ENCODE measurements around the gene RYR1.
A peak's percentile ranks its signal among the peaks of the same experiment; 100 is the strongest.
"Not testable (repeated sequence)": the region's sequence is repeated elsewhere in the genome, so short reads cannot be mapped to it uniquely, and the experiment has no call there.

Gene RYR1

GRCh38 chr19:38463365-38463764, 29.9 kb downstream of the RYR1 start:
- no peak for DNase-seq

DNA sequence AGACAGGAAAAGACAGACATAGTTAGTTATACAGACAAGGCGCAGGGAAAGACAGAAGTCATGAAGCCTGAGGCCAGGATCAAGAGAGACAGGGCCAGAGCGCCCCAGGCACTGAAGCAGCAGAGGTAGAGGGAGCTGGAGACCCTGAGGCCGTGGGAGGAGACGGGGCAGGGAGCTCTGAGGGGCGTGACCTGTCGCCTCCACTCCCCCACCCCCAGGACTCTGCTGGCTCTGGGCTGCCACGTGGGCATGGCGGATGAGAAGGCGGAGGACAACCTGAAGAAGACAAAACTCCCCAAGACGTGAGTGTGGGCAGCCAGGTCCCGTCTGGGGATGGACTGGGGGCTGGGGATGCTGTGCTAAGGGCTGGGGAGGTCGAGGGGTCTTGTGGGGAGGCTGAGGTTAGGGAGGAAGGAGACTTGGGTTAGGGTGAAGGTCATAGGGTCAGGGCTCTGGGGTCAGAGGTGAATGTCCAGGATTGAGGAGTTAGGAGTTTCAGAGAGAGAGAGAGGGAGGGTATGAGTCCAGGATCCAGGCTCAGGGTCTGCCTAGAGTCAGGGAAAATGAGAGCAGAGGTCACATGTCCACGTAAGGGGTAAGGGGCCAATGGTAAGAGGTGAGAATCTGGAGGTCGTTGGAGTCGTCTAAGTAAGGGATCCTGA, 31.1 kb downstream of the RYR1 start:
- DNase-seq: no peak

DNA sequence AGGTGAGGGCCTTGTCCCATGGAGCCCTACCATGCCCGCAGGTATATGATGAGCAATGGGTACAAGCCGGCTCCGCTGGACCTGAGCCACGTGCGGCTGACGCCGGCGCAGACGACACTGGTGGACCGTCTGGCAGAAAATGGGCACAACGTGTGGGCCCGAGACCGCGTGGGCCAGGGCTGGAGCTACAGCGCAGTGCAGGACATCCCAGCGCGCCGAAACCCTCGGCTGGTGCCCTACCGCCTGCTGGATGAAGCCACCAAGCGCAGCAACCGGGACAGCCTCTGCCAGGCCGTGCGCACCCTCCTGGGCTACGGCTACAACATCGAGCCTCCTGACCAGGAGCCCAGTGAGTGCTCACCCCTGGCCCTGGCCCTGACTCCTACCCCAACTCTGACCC, 32.6 kb downstream of the RYR1 start:
- DNase-seq: no peak

- DNase-seq: no peak
Observed at GRCh38 chr19:38467541-38468525, 34.3 kb downstream of the RYR1 start.

DNA sequence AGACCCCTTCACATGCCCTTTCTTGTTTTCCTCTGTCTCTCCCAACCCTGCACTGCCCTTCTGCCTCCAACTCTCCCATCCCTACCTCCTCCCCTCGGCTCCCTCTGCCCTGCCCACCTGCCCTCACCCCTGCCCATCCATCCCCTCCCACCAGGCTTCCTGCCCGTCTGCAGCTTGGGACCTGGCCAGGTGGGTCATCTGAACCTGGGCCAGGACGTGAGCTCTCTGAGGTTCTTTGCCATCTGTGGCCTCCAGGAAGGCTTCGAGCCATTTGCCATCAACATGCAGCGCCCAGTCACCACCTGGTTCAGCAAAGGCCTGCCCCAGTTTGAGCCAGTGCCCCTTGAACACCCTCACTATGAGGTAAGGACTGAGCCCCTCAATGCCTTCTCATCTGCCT, 35.7 kb downstream of the RYR1 start:
- DNase-seq: no peak

DNA sequence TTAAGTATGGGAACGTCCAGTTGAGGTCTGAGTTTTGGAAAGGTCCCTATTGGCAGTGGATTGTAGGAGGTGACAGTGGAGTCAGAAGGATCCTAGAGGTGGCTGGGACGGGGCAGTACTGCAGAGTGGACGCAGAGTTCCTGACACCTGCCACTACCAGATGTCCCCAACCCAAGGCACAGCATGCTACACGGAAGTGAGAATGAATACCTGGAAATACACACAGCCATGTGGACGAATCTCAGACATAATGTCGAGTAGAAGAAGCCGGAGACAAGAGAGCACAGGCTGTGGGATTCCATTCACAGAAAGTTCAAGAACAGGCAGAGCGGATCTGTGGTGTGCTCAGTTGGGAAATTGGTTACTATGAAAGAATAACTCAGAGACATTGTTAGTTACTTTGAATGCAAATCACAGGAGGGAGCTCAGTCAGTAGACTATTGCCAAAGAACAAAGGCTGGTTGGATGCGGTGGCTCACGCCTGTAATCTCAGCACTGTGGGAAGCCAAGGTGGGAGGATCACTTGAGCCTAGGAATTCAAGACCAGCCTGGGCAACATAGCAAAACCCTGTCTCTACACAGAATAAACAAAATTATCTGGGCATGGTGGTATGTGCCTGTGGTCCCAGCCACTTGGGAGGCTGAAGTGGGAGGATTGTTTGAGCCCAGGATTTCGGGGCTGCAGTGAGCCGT, 37.4 kb downstream of the RYR1 start:
- no peak for DNase-seq

DNA sequence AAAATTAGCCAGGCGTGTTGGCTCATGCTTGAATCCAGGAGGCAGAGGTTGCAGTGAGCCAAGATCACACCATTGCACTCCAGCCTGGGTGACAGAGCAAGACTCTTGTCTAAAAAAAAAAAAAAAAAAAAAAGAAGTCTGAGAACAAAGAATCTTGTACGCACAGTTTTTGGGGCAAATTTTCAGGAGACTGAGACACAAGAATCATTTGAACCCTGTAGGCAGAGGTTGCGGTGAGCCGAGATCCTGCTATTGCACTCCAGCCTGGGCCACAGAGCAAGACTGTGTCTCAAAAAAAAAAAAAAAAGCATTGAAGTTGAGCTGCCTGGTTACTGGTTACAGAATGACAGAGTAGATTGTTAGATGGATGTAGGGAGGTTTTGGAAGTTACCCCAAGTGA, 39.2 kb downstream of the RYR1 start:
- DNase-seq: not testable (repeated sequence)

- no peak for DNase-seq
Observed at GRCh38 chr19:38473201-38473600, 39.7 kb downstream of the RYR1 start.

GRCh38 chr19:38475176-38475575, 41.7 kb downstream of the RYR1 start:
- DNase-seq: no peak

GRCh38 chr19:38478273-38478971, 44.9 kb downstream of the RYR1 start:
- peak; percentile 32 for DNase-seq

- no peak for DNase-seq
Observed at GRCh38 chr19:38482496-38482895, 49.0 kb downstream of the RYR1 start.

GRCh38 chr19:38483016-38483630, 49.6 kb downstream of the RYR1 start:
- DNase-seq: no peak

- DNase-seq: no peak
Observed at GRCh38 chr19:38484747-38485146, 51.3 kb downstream of the RYR1 start.

GRCh38 chr19:38485541-38486285, 52.2 kb downstream of the RYR1 start:
- no peak for DNase-seq

GRCh38 chr19:38486731-38487336, 53.3 kb downstream of the RYR1 start:
- DNase-seq: no peak

DNA sequence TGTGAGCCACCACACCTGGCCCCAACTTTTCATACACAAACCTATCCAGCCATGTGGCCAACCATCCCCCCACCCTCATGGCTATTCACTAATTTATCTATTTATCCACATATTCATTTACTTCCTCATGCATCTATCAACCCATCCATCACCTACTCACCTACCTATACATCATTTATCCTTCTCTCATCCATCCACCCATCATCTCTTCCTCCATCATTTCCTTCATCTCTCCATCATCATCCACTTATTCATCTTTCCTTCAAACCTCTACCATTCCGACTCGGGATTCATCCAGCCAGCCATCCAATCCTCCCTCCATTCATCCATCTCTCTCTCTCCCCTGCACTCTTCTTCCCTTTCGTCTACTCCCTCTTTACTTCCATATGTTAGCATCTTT, 54.6 kb downstream of the RYR1 start:
- DNase-seq: no peak

DNA sequence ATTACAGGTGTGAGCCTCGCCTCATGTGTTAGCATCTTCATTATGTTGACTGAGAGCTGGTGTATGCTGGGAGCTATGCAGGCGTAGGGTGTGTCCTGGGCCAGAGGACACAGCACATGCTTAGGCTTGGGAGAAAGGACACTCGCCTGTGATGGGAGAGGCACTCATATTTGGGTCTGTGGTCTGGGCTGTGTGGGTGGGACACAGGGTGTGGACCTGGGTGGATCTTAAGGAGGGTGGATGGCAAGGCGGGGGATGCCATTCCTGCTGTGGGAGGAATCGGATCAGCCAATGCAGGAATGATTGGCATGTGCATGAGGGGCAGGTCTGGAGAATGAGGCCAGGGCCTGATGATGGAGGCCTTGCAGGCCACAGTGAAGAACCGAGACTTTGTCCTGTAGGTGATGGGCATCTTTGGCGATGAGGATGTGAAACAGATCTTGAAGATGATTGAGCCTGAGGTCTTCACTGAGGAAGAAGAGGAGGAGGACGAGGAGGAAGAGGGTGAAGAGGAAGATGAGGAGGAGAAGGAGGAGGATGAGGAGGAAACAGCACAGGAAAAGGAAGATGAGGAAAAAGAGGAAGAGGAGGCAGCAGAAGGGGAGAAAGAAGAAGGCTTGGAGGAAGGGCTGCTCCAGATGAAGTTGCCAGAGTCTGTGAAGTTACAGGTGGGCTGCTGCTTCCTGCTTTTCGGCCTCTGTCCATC, 55.4 kb downstream of the RYR1 start:
- no peak for DNase-seq

- DNase-seq: no peak
Observed at GRCh38 chr19:38490861-38491260, 57.4 kb downstream of the RYR1 start.

- no peak for DNase-seq
Observed at GRCh38 chr19:38492181-38492813, 58.8 kb downstream of the RYR1 start.

DNA sequence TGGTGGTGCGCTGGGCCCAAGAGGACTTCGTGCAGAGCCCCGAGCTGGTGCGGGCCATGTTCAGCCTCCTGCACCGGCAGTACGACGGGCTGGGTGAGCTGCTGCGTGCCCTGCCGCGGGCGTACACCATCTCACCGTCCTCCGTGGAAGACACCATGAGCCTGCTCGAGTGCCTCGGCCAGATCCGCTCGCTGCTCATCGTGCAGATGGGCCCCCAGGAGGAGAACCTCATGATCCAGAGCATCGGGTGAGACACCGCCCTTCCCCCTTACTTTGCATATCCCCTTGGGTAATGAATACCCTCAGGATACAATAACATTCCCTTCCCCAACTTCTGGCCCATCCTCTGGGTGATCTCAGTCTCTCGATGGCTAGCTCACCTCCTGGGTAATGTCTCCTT, 60.9 kb downstream of the RYR1 start:
- DNase-seq: no peak
